ENCODE results near the gene MRPL43. TPM values are rescaled to one million over a fixed set of nuclear protein-coding genes. Genes with fewer than 3 reads are reported as not detected.

MRPL43 gene
- total and polyA plus RNA-seq, 2 experiments from 2014 or later = 60.4 to 126 TPM

GRCh38 chr10:101033276-101033675, 46.0 kb upstream of the MRPL43 start (continued):
- no peak for TF ChIP-seq REST (IDR thresholded peaks at IDR 0.05; ENCODE audit: unreplicated experiment)
- TF ChIP-seq CTCF (conservative IDR thresholded peaks at IDR 0.05; ENCODE audit: low read depth in 2 of 2) = no peak
- TF ChIP-seq EZH2phosphoT487 (IDR thresholded peaks at IDR 0.05; ENCODE audit: unreplicated experiment) = no peak

GRCh38 chr10:101032637-101033224, 45.4 kb upstream of the MRPL43 start:
- H3K79me2 ChIP-seq (replicated peaks; ENCODE audit: insufficient read depth) = no peaks in the 10 kb centered on the region
- ATAC-seq = no peak
- no peak overlapping the region for H3K27ac ChIP-seq (ENCODE audit: low read depth)
- Mint-ChIP-seq H3K27ac (no peak overlapping the region), H3K9me3 (no peaks in the 10 kb centered on the region), H3K4me1 (peaks cover 20% of the 10 kb centered on the region), H3K27me3 (ENCODE audit: insufficient read depth, low read depth, poor library complexity) (peaks cover 52% of the 10 kb centered on the region), H3K4me3 (peak overlapping the region; percentile 65), H3K36me3 (ENCODE audit: low read depth) (no peaks in the 10 kb centered on the region; the same call in 2 of the 3 replicates)
- no peaks in the 10 kb centered on the region; the same call in 1 of the 2 replicates for H4K20me1 ChIP-seq (replicated peaks; ENCODE audit: insufficient read depth)
- peak overlapping the region; percentile 99 for H2AFZ ChIP-seq
- TF ChIP-seq EZH2phosphoT487 (IDR thresholded peaks at IDR 0.05; ENCODE audit: unreplicated experiment) = no peak
- TF ChIP-seq ETS1 (IDR thresholded peaks at IDR 0.05) = no peak
- TF ChIP-seq EZH2 (IDR thresholded peaks at IDR 0.05; ENCODE audit: low read depth, unreplicated experiment) = no peak
- no peaks in the 10 kb centered on the region for H3K36me3 ChIP-seq (ENCODE audit: insufficient read depth)
- no peaks in the 10 kb centered on the region for H3K9me2 ChIP-seq (ENCODE audit: insufficient read depth)
- no peak for DNase-seq (ENCODE audit: low spot score)
- H3K27me3 ChIP-seq (ENCODE audit: insufficient read depth) = peaks cover 61% of the 10 kb centered on the region
- H3F3A ChIP-seq (replicated peaks; ENCODE audit: low read depth) = no peaks in the 10 kb centered on the region
- peaks cover 23% of the 10 kb centered on the region; the same call in 1 of the 2 replicates for H3K4me1 ChIP-seq (ENCODE audit: insufficient read depth)
- H3K4me3 ChIP-seq = peak overlapping the region; percentile 87
- peak overlapping the region; percentile 100 for H3K4me2 ChIP-seq
